ENCODE measurements around the gene RANBP17.

Gene RANBP17

DNA sequence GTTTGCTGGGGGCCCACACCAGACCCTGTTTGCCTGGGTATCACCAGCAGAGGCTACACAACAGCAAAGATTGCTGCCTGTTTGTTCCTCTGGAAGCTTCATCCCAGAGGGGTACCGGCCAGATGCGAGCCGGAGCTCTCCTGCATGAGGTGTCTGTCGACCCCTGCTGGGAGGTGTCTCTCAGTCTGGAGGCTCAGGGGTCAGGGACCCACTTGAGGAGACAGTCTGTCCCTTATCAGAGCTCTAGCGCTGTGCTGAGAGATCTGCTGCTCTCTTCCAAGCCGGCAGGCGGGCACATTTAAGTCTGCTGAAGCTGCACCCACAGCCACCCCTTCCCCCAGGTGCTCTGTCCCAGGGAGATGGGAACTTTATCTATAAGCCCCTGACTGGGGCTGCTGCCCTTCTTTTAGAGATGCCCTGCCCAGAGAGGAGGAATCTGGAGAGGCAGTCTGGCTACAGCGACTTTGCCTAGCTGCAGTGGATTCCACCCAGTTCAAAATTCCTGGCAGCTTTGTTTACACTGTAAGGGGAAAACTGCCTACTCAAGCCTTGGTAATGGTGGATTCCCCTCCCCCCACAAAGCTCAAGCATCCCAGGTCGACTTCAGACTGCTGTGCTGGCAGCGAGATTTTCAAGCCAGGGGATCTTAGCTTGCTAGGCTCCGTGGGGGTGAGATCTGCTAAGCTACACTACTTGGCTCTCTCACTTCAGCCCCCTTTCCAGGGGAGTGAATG, 241.2 kb downstream of the RANBP17 start:
- DNase-seq, result no peak

DNA sequence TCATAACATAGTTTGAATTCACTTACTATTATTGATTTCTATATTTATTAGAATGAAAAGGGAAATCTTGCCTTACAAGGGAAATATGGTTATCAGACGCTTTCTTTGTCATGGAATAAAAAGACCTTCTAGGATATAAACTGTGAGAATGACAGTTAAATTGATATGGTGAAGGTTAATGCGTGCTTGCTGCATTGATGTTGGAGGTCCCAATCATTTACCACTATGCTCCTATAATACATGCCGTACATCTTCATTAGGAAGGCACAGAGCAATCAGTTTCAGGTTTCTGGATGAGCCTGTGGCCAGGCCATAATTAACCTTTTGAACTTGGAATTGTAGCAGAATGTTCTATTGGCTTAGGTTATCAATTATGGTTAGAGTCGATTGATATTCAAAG, 245.9 kb downstream of the RANBP17 start:
- no peak for DNase-seq

DNA sequence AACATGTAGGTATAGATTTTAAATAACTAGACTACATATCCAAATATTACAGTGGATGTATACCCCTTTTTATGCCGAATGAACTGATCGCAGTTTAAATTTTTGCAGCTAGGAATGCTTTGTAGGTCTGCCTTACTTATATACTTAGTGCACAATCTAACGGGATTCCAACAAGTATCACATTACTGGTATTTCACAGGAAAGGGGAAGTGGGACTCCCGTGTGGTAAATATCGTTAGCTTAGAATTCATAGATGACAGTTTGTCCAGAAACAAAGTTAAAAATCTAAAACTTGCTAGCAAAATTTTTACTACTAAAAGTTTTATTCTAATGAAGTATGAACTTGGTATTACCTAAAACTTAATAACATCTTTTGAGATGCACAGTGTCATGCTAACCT, 253.7 kb downstream of the RANBP17 start:
- no peak for DNase-seq

DNA sequence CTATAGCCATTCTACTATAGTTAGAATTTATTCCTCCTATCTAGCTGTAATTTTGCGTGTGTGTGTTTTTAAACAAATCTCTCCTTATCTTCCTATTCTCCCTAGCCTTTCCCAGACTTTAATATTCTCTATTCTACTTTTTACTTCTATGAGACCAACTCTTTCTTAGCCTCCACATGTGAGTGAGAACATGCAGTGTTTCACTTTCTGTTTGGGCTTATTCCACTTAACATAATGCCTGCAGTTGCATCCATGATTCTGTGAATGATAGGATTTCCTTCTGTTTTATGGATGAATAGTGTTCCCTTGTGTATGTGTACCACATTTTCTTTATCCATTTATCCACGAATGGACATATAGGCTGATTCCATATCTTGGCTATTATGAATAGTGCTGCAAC, 254.9 kb downstream of the RANBP17 start:
- DNase-seq, result no peak

GRCh38 chr5:171120986-171121622, 259.3 kb downstream of the RANBP17 start:
- no peak for DNase-seq

DNA sequence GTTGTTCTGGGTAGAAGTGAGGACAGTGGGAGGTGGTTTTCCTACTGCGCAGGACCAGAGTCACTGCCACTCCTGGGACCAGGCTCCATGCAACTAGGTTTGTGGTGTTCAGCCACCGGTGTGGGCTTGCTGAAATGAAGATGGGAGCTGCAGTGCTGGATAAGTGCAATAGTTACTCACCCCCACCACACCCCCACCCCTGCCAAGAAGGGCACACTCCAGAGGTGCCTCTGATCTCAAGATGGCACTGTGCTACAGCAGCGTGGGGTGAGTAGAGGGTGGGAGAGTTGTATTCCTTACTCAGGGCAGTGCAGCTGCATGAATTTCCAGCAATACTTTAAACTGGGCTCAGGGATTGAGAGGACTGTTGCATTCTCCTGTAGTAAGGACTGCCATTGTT, 259.8 kb downstream of the RANBP17 start:
- no peak for DNase-seq

- DNase-seq, result no peak
Measured at GRCh38 chr5:171122372-171122771, 260.6 kb downstream of the RANBP17 start.

- DNase-seq, result no peak
Measured at GRCh38 chr5:171123417-171123816, 261.6 kb downstream of the RANBP17 start.

DNA sequence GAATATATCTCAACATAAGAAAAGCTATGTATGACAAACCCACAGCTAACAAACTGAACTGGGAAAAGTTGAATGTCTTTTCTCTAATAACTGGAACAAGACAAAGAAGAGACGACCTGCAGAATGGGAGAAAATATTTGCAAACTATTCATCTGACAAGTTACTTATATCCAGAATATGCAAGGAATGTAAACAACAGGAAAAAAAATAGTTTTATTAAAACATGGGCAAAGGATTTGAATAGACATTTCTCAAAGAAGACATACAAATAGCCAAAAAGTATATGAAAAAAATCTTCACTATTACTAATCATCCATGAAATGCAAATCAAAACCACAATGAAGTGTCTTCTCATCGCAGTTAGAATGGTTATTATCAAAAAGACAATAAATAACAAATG, 265.5 kb downstream of the RANBP17 start:
- DNase-seq, result no peak

- DNase-seq, result no peak
Measured at GRCh38 chr5:171128136-171128535, 266.3 kb downstream of the RANBP17 start.

- no peak for DNase-seq
Measured at GRCh38 chr5:171129308-171129707, 267.5 kb downstream of the RANBP17 start.

GRCh38 chr5:171131497-171131896, 269.7 kb downstream of the RANBP17 start:
- no peak for DNase-seq

DNA sequence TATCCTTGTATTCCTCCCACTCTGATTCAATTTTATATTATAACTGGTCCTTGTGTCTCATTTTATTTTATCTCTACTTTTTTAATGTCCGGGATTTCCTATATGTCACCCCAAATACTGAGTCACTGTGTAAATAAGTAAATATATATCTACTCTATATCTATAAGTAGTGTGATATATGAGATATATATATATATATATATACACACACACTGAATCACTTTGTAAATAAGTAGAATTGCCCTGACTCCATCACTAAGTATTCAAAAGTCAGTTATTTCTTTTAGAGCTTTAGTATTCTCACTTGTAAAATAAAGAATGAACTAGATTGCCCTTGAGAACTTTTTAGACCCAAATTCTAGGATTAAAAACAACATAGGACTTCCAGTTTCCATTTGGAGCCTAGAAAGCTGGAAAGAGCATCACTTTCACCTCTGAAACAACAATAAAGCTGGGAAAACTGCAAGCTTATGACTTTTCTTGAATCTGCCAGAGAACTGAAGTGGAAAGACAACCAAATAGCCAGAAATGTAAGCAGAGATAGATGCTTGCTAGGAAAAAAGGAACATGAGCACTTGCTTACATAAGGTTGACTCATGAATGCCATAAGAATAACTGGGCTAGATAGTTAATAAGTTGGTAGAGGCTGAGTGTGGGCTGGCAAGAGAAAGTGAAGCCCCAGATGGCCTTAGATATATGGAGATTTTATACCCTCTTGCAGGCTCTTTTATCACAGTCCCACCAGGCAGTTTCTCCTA, 276.1 kb downstream of the RANBP17 start:
- DNase-seq, result no peak

DNA sequence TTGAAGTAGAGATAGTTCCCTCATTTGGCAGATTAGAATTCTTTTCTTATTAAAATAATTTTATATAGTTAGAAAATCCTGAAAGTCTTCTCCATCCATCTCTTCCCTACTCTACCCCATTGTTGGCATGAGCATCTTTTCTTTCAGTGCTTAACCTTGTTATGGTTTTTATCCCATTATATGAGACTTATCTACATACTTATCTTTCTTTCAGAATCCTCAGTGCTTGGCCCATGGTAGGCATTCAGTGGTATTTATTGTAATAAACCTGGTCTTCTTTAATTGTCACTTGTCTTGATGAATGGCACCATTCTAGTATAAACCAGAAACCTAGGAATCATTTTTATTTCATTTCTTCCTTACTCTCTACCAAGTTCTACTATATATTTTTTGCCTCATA, 277.4 kb downstream of the RANBP17 start:
- DNase-seq, result no peak

GRCh38 chr5:171142617-171143016, 280.8 kb downstream of the RANBP17 start:
- DNase-seq, result no peak

- DNase-seq, result no peak
Measured at GRCh38 chr5:171143171-171143570, 281.4 kb downstream of the RANBP17 start.

- DNase-seq, result no peak
Measured at GRCh38 chr5:171143926-171144325, 282.1 kb downstream of the RANBP17 start.

- DNase-seq, result no peak
Measured at GRCh38 chr5:171149333-171149732, 287.5 kb downstream of the RANBP17 start.

GRCh38 chr5:171149772-171150171, 288.0 kb downstream of the RANBP17 start:
- no peak for DNase-seq

GRCh38 chr5:171152382-171152781, 290.6 kb downstream of the RANBP17 start:
- no peak for DNase-seq

- DNase-seq, result no peak
Measured at GRCh38 chr5:171155621-171156020, 293.8 kb downstream of the RANBP17 start.

GRCh38 chr5:171157276-171157675, 295.5 kb downstream of the RANBP17 start:
- no peak for DNase-seq

GRCh38 chr5:171157775-171158174, 296.0 kb downstream of the RANBP17 start:
- no peak for DNase-seq

GRCh38 chr5:171158581-171158980, 296.8 kb downstream of the RANBP17 start:
- DNase-seq, result no peak
